Activated naive CD4-positive, alpha-beta T cell treated with anti-CD3 and anti-CD28 coated beads, Interleukin-2, amount 10 ng/mL, durations not matched to agents 7 days and 5 days (primary cell): Measurements from ENCODE around the gene SUPT3H.

Experiments used
- CTCF ChIA-PET: fragments of 350-600 bp; sonication (Branson Sonifier 250); formaldehyde crosslinking; loops from one replicate; lab custom pipeline; 2021; ENCODE audit warnings: antibody characterized with exemption; lab: Charles Lee
- DNase-seq: peaks from one replicate; pipeline ENCODE4 v3.0.0-alpha.2; 2020
- H3K27ac Mint-ChIP-seq: one replicate; pipeline ENCODE4 v1.8.0; 2021; ENCODE audit warnings: mild to moderate bottlenecking, moderate library complexity, mixed read lengths
- H3K27me3 Mint-ChIP-seq: one replicate; pipeline ENCODE4 v1.8.0; 2021; ENCODE audit warnings: mild to moderate bottlenecking, mixed read lengths
- H3K36me3 Mint-ChIP-seq: one replicate; pipeline ENCODE4 v1.8.0; 2021; ENCODE audit warnings: mixed read lengths
- H3K4me1 Mint-ChIP-seq: one replicate; pipeline ENCODE4 v1.8.0; 2021; ENCODE audit warnings: mixed read lengths
- H3K4me3 Mint-ChIP-seq: one replicate; pipeline ENCODE4 v1.8.0; 2021; ENCODE audit warnings: mild to moderate bottlenecking, moderate library complexity, mixed read lengths
- H3K9me3 Mint-ChIP-seq: one replicate; pipeline ENCODE4 v1.8.0; 2021; ENCODE audit warnings: mixed read lengths

The SUPT3H gene

GRCh38 chr6:44824567-44824966 is 553.2 kb downstream of the SUPT3H start:
- no peaks in the 10 kb centered on the region for H3K9me3 Mint-ChIP-seq
- no peak overlapping the region for H3K27ac Mint-ChIP-seq
- CTCF ChIA-PET = interaction anchor here (0.7 kb wide), 1 partner anchor 332 kb away, joined by 4 read pairs; no protein-coding TSS in a partner anchor

GRCh38 chr6:44820759-44821158 is 557.0 kb downstream of the SUPT3H start:
- no peaks in the 10 kb centered on the region for H3K9me3 Mint-ChIP-seq
- peaks cover 13% of the 10 kb centered on the region for H3K36me3 Mint-ChIP-seq
- CTCF ChIA-PET = no interaction called here
- no peak overlapping the region for H3K27ac Mint-ChIP-seq
- no peaks in the 10 kb centered on the region for H3K4me1 Mint-ChIP-seq
- no peak overlapping the region for H3K4me3 Mint-ChIP-seq
- no peaks in the 10 kb centered on the region for H3K27me3 Mint-ChIP-seq
- DNase-seq = no peak

More at GRCh38 chr6:44824567-44824966, 553.2 kb downstream of the SUPT3H start:
- Mint-ChIP-seq H3K4me1 (peaks cover 13% of the 10 kb centered on the region), H3K36me3 (peaks cover 14% of the 10 kb centered on the region), H3K4me3 (no peak overlapping the region), H3K27me3 (no peaks in the 10 kb centered on the region)
- DNase-seq = no peak

GRCh38 chr6:44820321-44820720 is 557.4 kb downstream of the SUPT3H start:
- Mint-ChIP-seq H3K4me3 (no peak overlapping the region), H3K27me3 (no peaks in the 10 kb centered on the region), H3K36me3 (peaks cover 12% of the 10 kb centered on the region), H3K27ac (no peak overlapping the region), H3K9me3 (no peaks in the 10 kb centered on the region), H3K4me1 (no peaks in the 10 kb centered on the region)
- no peak for DNase-seq
- CTCF ChIA-PET = no interaction called here

- no peak for DNase-seq
- Mint-ChIP-seq H3K27me3 (no peaks in the 10 kb centered on the region), H3K9me3 (peaks cover 2% of the 10 kb centered on the region), H3K36me3 (peaks cover 12% of the 10 kb centered on the region), H3K4me3 (no peak overlapping the region), H3K4me1 (peaks cover 28% of the 10 kb centered on the region), H3K27ac (no peak overlapping the region)
- CTCF ChIA-PET = no interaction called here
Measured at GRCh38 chr6:44811456-44811855, 566.3 kb downstream of the SUPT3H start.

- Mint-ChIP-seq H3K9me3 (peaks cover 2% of the 10 kb centered on the region), H3K4me1 (peaks cover 28% of the 10 kb centered on the region), H3K27me3 (no peaks in the 10 kb centered on the region), H3K36me3 (peaks cover 11% of the 10 kb centered on the region), H3K4me3 (no peak overlapping the region), H3K27ac (no peak overlapping the region)
- CTCF ChIA-PET = no interaction called here
- no peak for DNase-seq
Measured at GRCh38 chr6:44809258-44809657, 568.5 kb downstream of the SUPT3H start.

GRCh38 chr6:44808148-44808547 is 569.6 kb downstream of the SUPT3H start:
- peaks cover 28% of the 10 kb centered on the region for H3K4me1 Mint-ChIP-seq
- peaks cover 11% of the 10 kb centered on the region for H3K36me3 Mint-ChIP-seq
- no peak overlapping the region for H3K4me3 Mint-ChIP-seq
- no peaks in the 10 kb centered on the region for H3K27me3 Mint-ChIP-seq
- no peak for DNase-seq
- no peak overlapping the region for H3K27ac Mint-ChIP-seq
- H3K9me3 Mint-ChIP-seq = peaks cover 2% of the 10 kb centered on the region
- CTCF ChIA-PET = no interaction called here

GRCh38 chr6:44806656-44807055 is 571.1 kb downstream of the SUPT3H start:
- peaks cover 21% of the 10 kb centered on the region for H3K4me1 Mint-ChIP-seq
- no peak overlapping the region for H3K4me3 Mint-ChIP-seq
- peaks cover 11% of the 10 kb centered on the region for H3K36me3 Mint-ChIP-seq
- H3K27ac Mint-ChIP-seq = no peak overlapping the region
- CTCF ChIA-PET = no interaction called here
- H3K27me3 Mint-ChIP-seq = no peaks in the 10 kb centered on the region
- DNase-seq = no peak
- no peaks in the 10 kb centered on the region for H3K9me3 Mint-ChIP-seq

- no peak for DNase-seq
- peaks cover 8% of the 10 kb centered on the region for H3K36me3 Mint-ChIP-seq
- peaks cover 12% of the 10 kb centered on the region for H3K27me3 Mint-ChIP-seq
- H3K4me1 Mint-ChIP-seq = peaks cover 12% of the 10 kb centered on the region
- no peak overlapping the region for H3K27ac Mint-ChIP-seq
- CTCF ChIA-PET = no interaction called here
- H3K4me3 Mint-ChIP-seq = no peak overlapping the region
- H3K9me3 Mint-ChIP-seq = no peaks in the 10 kb centered on the region
Measured at GRCh38 chr6:44805238-44805846, 572.4 kb downstream of the SUPT3H start.

- H3K4me1 Mint-ChIP-seq = peaks cover 9% of the 10 kb centered on the region
- peaks cover 7% of the 10 kb centered on the region for H3K36me3 Mint-ChIP-seq
- no peak overlapping the region for H3K4me3 Mint-ChIP-seq
- CTCF ChIA-PET = no interaction called here
- no peaks in the 10 kb centered on the region for H3K9me3 Mint-ChIP-seq
- no peak for DNase-seq
- H3K27ac Mint-ChIP-seq = no peak overlapping the region
- peaks cover 14% of the 10 kb centered on the region for H3K27me3 Mint-ChIP-seq
Measured at GRCh38 chr6:44804546-44805159, 573.1 kb downstream of the SUPT3H start.

- Mint-ChIP-seq H3K4me1 (peaks cover 4% of the 10 kb centered on the region), H3K36me3 (peaks cover 3% of the 10 kb centered on the region)
- DNase-seq = no peak
Measured at GRCh38 chr6:44804016-44804415, 573.7 kb downstream of the SUPT3H start.

GRCh38 chr6:44800784-44801592 is 576.7 kb downstream of the SUPT3H start:
- no peak overlapping the region for H3K27ac Mint-ChIP-seq
- no peak overlapping the region for H3K4me3 Mint-ChIP-seq
- CTCF ChIA-PET = no interaction called here

More at GRCh38 chr6:44804016-44804415, 573.7 kb downstream of the SUPT3H start:
- CTCF ChIA-PET = no interaction called here
- Mint-ChIP-seq H3K27me3 (peaks cover 14% of the 10 kb centered on the region), H3K4me3 (no peak overlapping the region), H3K9me3 (no peaks in the 10 kb centered on the region), H3K27ac (no peak overlapping the region)

GRCh38 chr6:44800171-44800783 is 577.5 kb downstream of the SUPT3H start:
- peaks cover 24% of the 10 kb centered on the region for H3K27me3 Mint-ChIP-seq
- H3K36me3 Mint-ChIP-seq = no peaks in the 10 kb centered on the region
- H3K9me3 Mint-ChIP-seq = peaks cover 4% of the 10 kb centered on the region
- H3K4me1 Mint-ChIP-seq = no peaks in the 10 kb centered on the region
- CTCF ChIA-PET = no interaction called here
- no peak for DNase-seq
- H3K4me3 Mint-ChIP-seq = no peak overlapping the region
- H3K27ac Mint-ChIP-seq = no peak overlapping the region

More at GRCh38 chr6:44800784-44801592, 576.7 kb downstream of the SUPT3H start:
- peaks cover 24% of the 10 kb centered on the region for H3K27me3 Mint-ChIP-seq
- no peaks in the 10 kb centered on the region for H3K36me3 Mint-ChIP-seq
- peaks cover 2% of the 10 kb centered on the region for H3K9me3 Mint-ChIP-seq
- H3K4me1 Mint-ChIP-seq = no peaks in the 10 kb centered on the region
- no peak for DNase-seq

- CTCF ChIA-PET = no interaction called here
- Mint-ChIP-seq H3K4me1 (no peaks in the 10 kb centered on the region), H3K4me3 (no peak overlapping the region), H3K9me3 (peaks cover 5% of the 10 kb centered on the region), H3K27me3 (peaks cover 24% of the 10 kb centered on the region), H3K27ac (no peak overlapping the region), H3K36me3 (no peaks in the 10 kb centered on the region)
- DNase-seq = no peak
Measured at GRCh38 chr6:44797746-44798145, 580.0 kb downstream of the SUPT3H start.

GRCh38 chr6:44795326-44795725 is 582.4 kb downstream of the SUPT3H start:
- CTCF ChIA-PET = no interaction called here

More at GRCh38 chr6:44795326-44795725, 582.4 kb downstream of the SUPT3H start:
- Mint-ChIP-seq H3K9me3 (peaks cover 9% of the 10 kb centered on the region), H3K36me3 (peaks cover 1% of the 10 kb centered on the region), H3K27ac (no peak overlapping the region), H3K27me3 (peaks cover 12% of the 10 kb centered on the region), H3K4me1 (no peaks in the 10 kb centered on the region), H3K4me3 (no peak overlapping the region)
- DNase-seq = no peak
